ENCODE data around the gene OR7C1.

OR7C1 gene

DNA sequence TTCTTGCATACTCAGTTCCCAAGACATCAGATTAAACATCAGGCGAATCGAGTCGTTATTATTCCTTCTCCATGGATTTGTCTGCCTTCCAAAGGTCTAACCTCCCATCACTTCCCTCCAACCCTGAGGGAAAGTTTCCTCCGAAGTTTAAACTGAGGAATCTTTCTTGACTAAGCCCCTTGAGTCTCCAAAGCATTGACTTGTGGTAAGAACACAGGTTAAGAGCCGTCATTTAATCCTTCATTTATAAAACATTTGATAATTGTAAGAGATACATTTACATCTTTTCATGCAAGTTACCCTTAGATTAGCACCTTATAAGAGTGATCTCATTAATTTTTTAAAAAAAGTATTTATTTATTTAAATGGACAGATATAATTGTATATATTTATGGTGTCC lies 13.8 kb upstream of the OR7C1 start, which contains the start of gene OR7A10:
Gene OR7A10 (minus strand): TSS at position 101 of the 400 bp plus-strand sequence. CDS start 7,045 bp downstream, outside the sequence.
- Histone ChIP-seq H3K4me1 (ENCODE audit: insufficient read depth, low read length, severe bottlenecking) (no peaks in the 10 kb centered on the region), H3K9me2 (ENCODE audit: low read depth, low read length) (no peaks in the 10 kb centered on the region), H3K9ac (ENCODE audit: low read length) (no peak within 1 kb of the TSS), H2AFZ (ENCODE audit: low read length) (no peak within 1 kb of the TSS), H3K4me3 (ENCODE audit: low read depth, low read length, poor library complexity, severe bottlenecking) (no peak within 1 kb of the TSS), H4K20me1 (ENCODE audit: insufficient read depth, low read length) (no peaks in the 10 kb centered on the region), H3K27ac (ENCODE audit: low read depth, low read length, poor library complexity, severe bottlenecking) (no peak within 1 kb of the TSS), H3K27me3 (ENCODE audit: insufficient read depth, low read length) (no peaks in the 10 kb centered on the region), H3K4me2 (ENCODE audit: low read length) (no peak within 1 kb of the TSS), H3K79me2 (ENCODE audit: insufficient read depth, low read length) (no peaks in the 10 kb centered on the region), H3K9me3 (ENCODE audit: low read length) (no peaks in the 10 kb centered on the region), H3F3A (ENCODE audit: insufficient read depth, low read length) (no peaks in the 10 kb centered on the region), H3K36me3 (ENCODE audit: insufficient read depth, low read length) (no peaks in the 10 kb centered on the region)
- TF ChIP-seq, protein P1, sequence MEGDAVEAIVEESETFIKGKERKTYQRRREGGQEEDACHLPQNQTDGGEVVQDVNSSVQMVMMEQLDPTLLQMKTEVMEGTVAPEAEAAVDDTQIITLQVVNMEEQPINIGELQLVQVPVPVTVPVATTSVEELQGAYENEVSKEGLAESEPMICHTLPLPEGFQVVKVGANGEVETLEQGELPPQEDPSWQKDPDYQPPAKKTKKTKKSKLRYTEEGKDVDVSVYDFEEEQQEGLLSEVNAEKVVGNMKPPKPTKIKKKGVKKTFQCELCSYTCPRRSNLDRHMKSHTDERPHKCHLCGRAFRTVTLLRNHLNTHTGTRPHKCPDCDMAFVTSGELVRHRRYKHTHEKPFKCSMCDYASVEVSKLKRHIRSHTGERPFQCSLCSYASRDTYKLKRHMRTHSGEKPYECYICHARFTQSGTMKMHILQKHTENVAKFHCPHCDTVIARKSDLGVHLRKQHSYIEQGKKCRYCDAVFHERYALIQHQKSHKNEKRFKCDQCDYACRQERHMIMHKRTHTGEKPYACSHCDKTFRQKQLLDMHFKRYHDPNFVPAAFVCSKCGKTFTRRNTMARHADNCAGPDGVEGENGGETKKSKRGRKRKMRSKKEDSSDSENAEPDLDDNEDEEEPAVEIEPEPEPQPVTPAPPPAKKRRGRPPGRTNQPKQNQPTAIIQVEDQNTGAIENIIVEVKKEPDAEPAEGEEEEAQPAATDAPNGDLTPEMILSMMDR (IDR thresholded peaks at IDR 0.05; ENCODE audit: low read length) = no peak
- TF ChIP-seq EZH2 (IDR thresholded peaks at IDR 0.05; ENCODE audit: borderline replicate concordance, low read length) = no peak

DNA sequence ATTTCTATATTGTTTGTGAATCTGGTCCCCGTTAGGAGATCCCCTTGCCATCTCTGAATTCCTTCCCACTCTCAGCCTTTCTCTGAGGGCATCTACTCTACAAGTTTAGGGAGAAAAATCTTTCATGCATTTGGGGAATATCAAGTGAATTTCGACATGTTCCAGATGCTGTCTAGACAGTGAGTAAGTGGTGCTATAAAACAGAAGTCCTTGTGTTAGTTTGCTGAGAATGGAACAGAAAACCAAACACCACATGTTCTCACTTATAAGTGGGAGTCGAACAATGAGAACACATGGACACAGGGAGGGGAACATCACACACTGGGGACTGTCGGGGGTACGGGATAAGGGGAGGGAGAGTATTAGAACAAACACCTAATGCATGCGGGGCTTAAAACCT lies 8.6 kb upstream of the OR7C1 start:
- Histone ChIP-seq H3K27me3 (ENCODE audit: insufficient read depth, low read length) (no peaks in the 10 kb centered on the region; the same call in 1 of the 2 replicates), H3K36me3 (ENCODE audit: insufficient read depth, low read length) (no peaks in the 10 kb centered on the region), H2AFZ (ENCODE audit: low read length) (no peak overlapping the region), H4K20me1 (ENCODE audit: insufficient read depth, low read length) (no peaks in the 10 kb centered on the region), H3K4me3 (ENCODE audit: low read depth, low read length, poor library complexity, severe bottlenecking) (no peak overlapping the region), H3K9me3 (ENCODE audit: low read length) (no peaks in the 10 kb centered on the region), H3K79me2 (ENCODE audit: insufficient read depth, low read length) (no peaks in the 10 kb centered on the region), H3K27ac (ENCODE audit: low read depth, low read length, poor library complexity, severe bottlenecking) (no peak overlapping the region), H3K4me1 (ENCODE audit: insufficient read depth, low read length, severe bottlenecking) (no peaks in the 10 kb centered on the region), H3K4me2 (ENCODE audit: low read length) (no peak overlapping the region), H3F3A (ENCODE audit: insufficient read depth, low read length) (no peaks in the 10 kb centered on the region), H3K9ac (ENCODE audit: low read length) (no peak overlapping the region), H3K9me2 (ENCODE audit: low read depth, low read length) (no peaks in the 10 kb centered on the region)
- TF ChIP-seq, protein P1 (IDR thresholded peaks at IDR 0.05; ENCODE audit: low read length) = no peak
- TF ChIP-seq EZH2 (IDR thresholded peaks at IDR 0.05; ENCODE audit: borderline replicate concordance, low read length) = no peak

DNA sequence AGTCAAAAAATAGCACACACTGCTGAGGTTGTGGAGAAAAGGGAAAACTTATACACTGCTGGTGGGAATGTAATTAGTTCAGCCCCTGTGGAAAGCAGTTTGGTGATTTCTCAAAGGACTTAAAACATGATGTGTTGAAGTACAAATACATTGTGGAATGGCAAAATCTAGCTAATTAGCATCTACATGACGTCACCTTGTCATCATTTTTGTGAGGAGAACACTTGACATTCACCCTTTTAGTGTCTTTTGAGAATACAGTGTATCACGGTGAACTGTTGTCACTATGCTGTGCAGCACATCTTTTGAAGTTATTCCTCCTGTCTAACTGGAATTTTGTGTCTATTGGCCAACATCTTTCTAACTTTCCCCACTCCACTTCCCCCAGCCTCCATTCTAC lies 8.2 kb upstream of the OR7C1 start:
- H2AFZ ChIP-seq (ENCODE audit: low read length) = no peak overlapping the region
- no peaks in the 10 kb centered on the region for H3K9me3 ChIP-seq (ENCODE audit: low read length)
- no peak overlapping the region for H3K9ac ChIP-seq (ENCODE audit: low read length)
- H3K27me3 ChIP-seq (ENCODE audit: insufficient read depth, low read length) = no peaks in the 10 kb centered on the region; the same call in 1 of the 2 replicates
- no peaks in the 10 kb centered on the region for H3K9me2 ChIP-seq (ENCODE audit: low read depth, low read length)
- H4K20me1 ChIP-seq (ENCODE audit: insufficient read depth, low read length) = no peaks in the 10 kb centered on the region
- H3K27ac ChIP-seq (ENCODE audit: low read depth, low read length, poor library complexity, severe bottlenecking) = no peak overlapping the region
- no peaks in the 10 kb centered on the region for H3K36me3 ChIP-seq (ENCODE audit: insufficient read depth, low read length)
- H3K79me2 ChIP-seq (ENCODE audit: insufficient read depth, low read length) = no peaks in the 10 kb centered on the region
- no peak overlapping the region for H3K4me3 ChIP-seq (ENCODE audit: low read depth, low read length, poor library complexity, severe bottlenecking)
- TF ChIP-seq, protein P1 (IDR thresholded peaks at IDR 0.05; ENCODE audit: low read length) = no peak
- H3K4me1 ChIP-seq (ENCODE audit: insufficient read depth, low read length, severe bottlenecking) = no peaks in the 10 kb centered on the region
- no peak overlapping the region for H3K4me2 ChIP-seq (ENCODE audit: low read length)
- no peaks in the 10 kb centered on the region for H3F3A ChIP-seq (ENCODE audit: insufficient read depth, low read length)

All from OCI-LY1 (cell line).